HepG2 (cell line): ENCODE measurements around the gene SHROOM1. TPM values are rescaled to one million over a fixed set of nuclear protein-coding genes. Genes with fewer than 3 reads are reported as not detected.
A peak's percentile ranks its signal among the peaks of the same experiment; 100 is the strongest.

ENCODE experiments used
- ATAC-seq: fragments of 200-7000 bp; cut with Tn5 transposase; 3 replicates; pipeline ENCODE4 v1.9.1; 2020; ENCODE audit warnings: mild to moderate bottlenecking, moderate library complexity
- BruUV-seq: library from RNA; stranded (reverse); fragments of 400-500 nt; replicated peaks from 2 replicates; lab custom pipeline; 2021; lab: Mats Ljungman, UMichigan
- CTCF ChIA-PET: fragments of 300-600 bp; formaldehyde crosslinking; extraction: SDS; loops from one replicate; lab custom pipeline; 2021; ENCODE audit warnings: low total read pairs, inconsistent platforms, low intra/inter-chr PET ratio; lab: Yijun Ruan, JAX
- POLR2A ChIA-PET: fragments of 350-600 bp; sonication (Branson Sonifier 250); formaldehyde crosslinking; loops from one replicate; lab custom pipeline; 2020; ENCODE audit warnings: antibody characterized with exemption, inconsistent platforms; lab: Yijun Ruan, JAX
- DNase-seq: peaks from one replicate; pipeline ENCODE4 v3.0.0-alpha.2; 2015; ENCODE audit warnings: low spot score
- FAIRE-seq: peaks from 3 replicates; lab custom pipeline; 2011; peaks lifted over from hg19 to GRCh38; lab: Jason Lieb, UNC
- H2AFZ ChIP-seq: one replicate; pipeline ENCODE4 v1.6.1; 2011; ENCODE audit warnings: low read length, inconsistent platforms
- H3K27ac ChIP-seq: fragments of 300-600 bp; 3 replicates; pipeline ENCODE4 v1.8.0; 2011; ENCODE audit warnings: mixed run types, mild to moderate bottlenecking, mixed read lengths, low read length, inconsistent platforms; ENCODE audit not compliant: insufficient read depth; ENCODE audit errors: extremely low read length
- H3K27me3 ChIP-seq, 2 experiments: fragments of 200-600 bp in 1 of 2; 2 replicates in 1 of 2; 3 replicates in 1 of 2; pipeline versions ENCODE4 v1.6.0 to v1.8.0; 2011; ENCODE audit warnings: low read length in 2 of 2, mild to moderate bottlenecking in 2 of 2, moderate library complexity in 2 of 2, inconsistent platforms in 1 of 2; ENCODE audit not compliant: insufficient read depth in 2 of 2, control insufficient read depth in 1 of 2
- H3K36me3 ChIP-seq, 2 experiments: fragments of 200-600 bp in 1 of 2; replicated peaks in 1 of 2; 2 replicates in 1 of 2; 3 replicates in 1 of 2; pipeline versions ENCODE4 v1.5.1 to v1.8.0; 2011; ENCODE audit warnings: low read length in 2 of 2, inconsistent platforms in 1 of 2; ENCODE audit not compliant: insufficient read depth in 2 of 2, control insufficient read depth in 1 of 2
- H3K4me1 ChIP-seq: 2 replicates; pipeline ENCODE4 v1.5.1; 2012; ENCODE audit warnings: low read length, inconsistent platforms; ENCODE audit not compliant: insufficient read depth
- H3K4me2 ChIP-seq: 2 replicates; pipeline ENCODE4 v1.6.0; 2011; ENCODE audit warnings: low read depth, low read length, inconsistent platforms
- H3K4me3 ChIP-seq, 3 experiments: fragments of 200-600 bp in 1 of 3; sonication (generic), shearing (Covaris generic) in 1 of 3; replicated peaks in 1 of 3; 2 replicates each; pipeline ENCODE4 v1.5.1; 2011 to 2016; ENCODE audit warnings: low read length in 3 of 3, inconsistent platforms in 2 of 3, low read depth in 2 of 3, mild to moderate bottlenecking in 2 of 3, control low read depth in 1 of 3, mixed read lengths in 1 of 3; ENCODE audit not compliant: insufficient read depth in 1 of 3
- H3K79me2 ChIP-seq: one replicate; pipeline ENCODE4 v1.6.1; 2011; ENCODE audit warnings: low read length, inconsistent platforms; ENCODE audit not compliant: insufficient read depth
- H3K9ac ChIP-seq: 2 replicates; pipeline ENCODE4 v1.6.0; 2011; ENCODE audit warnings: mild to moderate bottlenecking, low read depth, low read length, inconsistent platforms; ENCODE audit not compliant: insufficient read depth
- H3K9me3 ChIP-seq: 2 replicates; pipeline ENCODE4 v1.5.1; 2012; ENCODE audit warnings: mild to moderate bottlenecking, low read length
- H4K20me1 ChIP-seq: 2 replicates; pipeline ENCODE4 v1.6.0; 2011; ENCODE audit warnings: inconsistent platforms, mild to moderate bottlenecking, low read length, moderate library complexity; ENCODE audit not compliant: insufficient read depth
- ARID2 ChIP-seq: sonication (generic); formaldehyde crosslinking; IDR thresholded peaks from 2 replicates; pipeline ENCODE4 v1.8.1; 2022; ENCODE audit warnings: mild to moderate bottlenecking, missing genetic modification reagents, borderline replicate concordance
- ARNTL ChIP-seq: sonication (generic); formaldehyde crosslinking; IDR thresholded peaks from 2 replicates; pipeline ENCODE4 v1.4.0; 2020; ENCODE audit warnings: mild to moderate bottlenecking, missing genetic modification reagents
- ELF4 ChIP-seq: sonication (generic); formaldehyde crosslinking; IDR thresholded peaks from 2 replicates; pipeline ENCODE4 v1.5.0; 2020; ENCODE audit warnings: missing genetic modification reagents, mild to moderate bottlenecking, moderate library complexity, borderline replicate concordance
- HMGA1 ChIP-seq: sonication (generic); formaldehyde crosslinking; conservative IDR thresholded peaks from 2 replicates; pipeline ENCODE4 v1.4.0; 2020; ENCODE audit warnings: missing genetic modification reagents
- MIER2 ChIP-seq: IDR thresholded peaks from 2 replicates; pipeline ENCODE4 v1.6.1; 2016; ENCODE audit warnings: missing biosample characterization, missing genetic modification reagents
- MIER3 ChIP-seq: IDR thresholded peaks from 2 replicates; pipeline ENCODE4 v1.6.1; 2016; ENCODE audit warnings: missing compliant biosample characterization, borderline replicate concordance
- NPAS2 ChIP-seq: sonication (generic); formaldehyde crosslinking; IDR thresholded peaks from 2 replicates; pipeline ENCODE4 v1.8.0; 2022; ENCODE audit warnings: mild to moderate bottlenecking, missing genetic modification reagents, borderline replicate concordance
- PAF1 ChIP-seq: IDR thresholded peaks from 2 replicates; pipeline ENCODE4 v1.6.1; 2016; ENCODE audit warnings: missing genetic modification reagents, missing compliant biosample characterization
- SALL2 ChIP-seq: sonication (generic); formaldehyde crosslinking; IDR thresholded peaks from 2 replicates; pipeline ENCODE4 v1.8.1; 2023; ENCODE audit warnings: mild to moderate bottlenecking, missing genetic modification reagents, inconsistent platforms
- SP140L ChIP-seq: sonication (generic); formaldehyde crosslinking; IDR thresholded peaks from 2 replicates; pipeline ENCODE4 v1.4.0; 2020; ENCODE audit warnings: missing genetic modification reagents, borderline replicate concordance
- TMF1 ChIP-seq: sonication (generic); formaldehyde crosslinking; IDR thresholded peaks from 2 replicates; pipeline ENCODE4 v1.8.1; 2022; ENCODE audit warnings: low read depth, missing genetic modification reagents
- ZC3H4 ChIP-seq: sonication (generic); formaldehyde crosslinking; IDR thresholded peaks from 2 replicates; pipeline ENCODE4 v1.4.0; 2020; ENCODE audit warnings: missing genetic modification reagents, borderline replicate concordance
- ZFY ChIP-seq: sonication (generic); formaldehyde crosslinking; IDR thresholded peaks from 2 replicates; pipeline ENCODE4 v1.4.0; 2020; ENCODE audit warnings: missing genetic modification reagents
- ZMAT3 ChIP-seq: sonication (generic); formaldehyde crosslinking; conservative IDR thresholded peaks from 2 replicates; pipeline ENCODE4 v1.7.0; 2021; ENCODE audit warnings: missing genetic modification reagents
- ZNF124 ChIP-seq: sonication (generic); formaldehyde crosslinking; IDR thresholded peaks from 2 replicates; pipeline ENCODE4 v1.4.0; 2020; ENCODE audit warnings: missing genetic modification reagents
- ZNF260 ChIP-seq: sonication (generic); formaldehyde crosslinking; IDR thresholded peaks from 2 replicates; pipeline ENCODE4 v1.4.0; 2020; ENCODE audit warnings: missing genetic modification reagents, low read depth, mild to moderate bottlenecking, borderline replicate concordance
- ZSCAN25 ChIP-seq: sonication (generic); formaldehyde crosslinking; IDR thresholded peaks from 2 replicates; pipeline ENCODE4 v1.8.0; 2022; ENCODE audit warnings: mild to moderate bottlenecking, missing genetic modification reagents
- WGBS: methylation state at CpG from one replicate; pipeline ENCODE4 v1.1.6; 2017; ENCODE audit warnings: low lambda C conversion rate; 5-methylcytosine and 5-hydroxymethylcytosine counted together
- in situ Hi-C: cut with HindIII; loops from 2 replicates; pipeline ENCODE4 v1.10.0; 2017; ENCODE audit warnings: low pct_unique_long_range_greater_than_20kb; ENCODE audit not compliant: extremely low pct_ligation_motif_present
- intact Hi-C: fragments of 100-400 bp; cut with micrococcal nuclease; formaldehyde crosslinking; loops from one replicate; pipeline ENCODE4 v1.10.0; 2022; ENCODE audit not compliant: unreplicated experiment
- polyA plus RNA-seq, 8 experiments: library from polyadenylated mRNA; depleted of rRNA in 3 of 8; stranded (reverse) in 7 of 8; unstranded in 1 of 8; fragments of >200 nt; fragmentation: Illumina TruSeq in 4 of 8; extraction: Trizol in 4 of 8; gene quantifications; 2 replicates each; pipeline versions ENCODE4 v1.2.1 to v1.2.3, GENCODE V29; 2011 to 2016; ENCODE audit warnings: low read depth in 4 of 8, missing spikeins in 1 of 8, mixed read lengths in 1 of 8; ENCODE audit not compliant: insufficient read depth in 1 of 8
- total RNA-seq, 5 experiments: library from RNA; depleted of rRNA; stranded (reverse); fragments of >200 nt; fragmentation: Illumina TruSeq; extraction: Trizol; gene quantifications; 2 replicates each; pipeline ENCODE4 v1.2.3, GENCODE V29; 2016; ENCODE audit warnings: low read depth in 1 of 5
- TF ChIP-seq, protein P1 (sequence below): sonication (generic); formaldehyde crosslinking; IDR thresholded peaks from 2 replicates; pipeline ENCODE4 v1.5.0; 2020; ENCODE audit warnings: mild to moderate bottlenecking, missing genetic modification reagents
- TF ChIP-seq, protein P2 (sequence below): IDR thresholded peaks from 2 replicates; pipeline ENCODE4 v1.6.1; 2016; ENCODE audit warnings: missing compliant biosample characterization, missing genetic modification reagents, borderline replicate concordance
- TF ChIP-seq, protein P3 (sequence below): sonication (generic); formaldehyde crosslinking; IDR thresholded peaks from 2 replicates; pipeline ENCODE4 v1.5.0; 2020; ENCODE audit warnings: missing genetic modification reagents
- TF ChIP-seq, protein P4 (sequence below): sonication (generic); formaldehyde crosslinking; IDR thresholded peaks from 2 replicates; pipeline ENCODE4 v1.8.1; 2023; ENCODE audit warnings: mild to moderate bottlenecking, missing genetic modification reagents
- TF ChIP-seq, protein P5 (sequence below): sonication (generic); formaldehyde crosslinking; IDR thresholded peaks from 2 replicates; pipeline ENCODE4 v1.5.0; 2020; ENCODE audit warnings: missing genetic modification reagents

The SHROOM1 gene
- total and polyA plus RNA-seq, 2 of the 13 experiments (the other 11 are each of a cell fraction or from before 2014, with no cell fraction given): 18.2 to 25.7 TPM

DNA sequence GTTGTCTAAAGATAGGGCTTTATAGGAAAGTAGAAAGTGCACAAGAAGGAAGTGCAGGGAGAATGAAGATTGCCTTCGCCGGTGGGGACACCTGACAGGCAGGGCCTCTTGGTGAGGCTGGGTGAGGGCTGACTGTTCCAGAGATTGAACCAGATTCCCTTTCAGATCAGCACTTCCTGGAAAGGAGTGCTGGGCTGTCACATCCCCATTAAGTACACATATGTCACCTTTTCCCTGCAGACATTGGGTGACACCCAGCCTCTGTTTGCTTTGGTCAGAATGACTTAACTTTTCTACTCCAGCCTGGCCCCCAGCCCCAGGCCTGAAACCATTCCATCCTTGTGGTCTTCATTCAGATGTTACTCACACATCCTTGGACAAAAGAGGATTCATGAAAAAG, 7.4 kb upstream of the SHROOM1 start:
- H3K4me1 ChIP-seq: peaks cover 87% of the 10 kb centered on the region
- H3K4me2 ChIP-seq: peak overlapping the region; percentile 92
- in situ Hi-C loops: no loop called here
- peak overlapping the region; percentile 30 to 68 (median 56) for H3K4me3 ChIP-seq
- H3K36me3 ChIP-seq: no peaks in the 10 kb centered on the region
- H3K9ac ChIP-seq: peak overlapping the region; percentile 88
- WGBS: 4% methylated on average over 2 of the region's 2 CpGs
- no peaks in the 10 kb centered on the region for H4K20me1 ChIP-seq
- H3K27ac ChIP-seq: peak overlapping the region; percentile 98
- FAIRE-seq (peak; percentile 30), DNase-seq (peak; percentile 86), ATAC-seq (peak; percentile 73)
- H2AFZ ChIP-seq: no peak overlapping the region
- H3K9me3 ChIP-seq: no peaks in the 10 kb centered on the region
- no peaks in the 10 kb centered on the region for H3K79me2 ChIP-seq
- POLR2A ChIA-PET: interaction anchor here (0.7 to 4.8 kb wide), 9 partner anchors 12 to 190 kb away, joined by 3 to 43 read pairs (median 4); partner anchors contain the start of genes GDF9 and UQCRQ
- no peaks in the 10 kb centered on the region for H3K27me3 ChIP-seq
- CTCF ChIA-PET: no interaction called here
- intact Hi-C loops: no loop called here
- no TSS peak for BruUV-seq
- TF ChIP-seq, protein P1, sequence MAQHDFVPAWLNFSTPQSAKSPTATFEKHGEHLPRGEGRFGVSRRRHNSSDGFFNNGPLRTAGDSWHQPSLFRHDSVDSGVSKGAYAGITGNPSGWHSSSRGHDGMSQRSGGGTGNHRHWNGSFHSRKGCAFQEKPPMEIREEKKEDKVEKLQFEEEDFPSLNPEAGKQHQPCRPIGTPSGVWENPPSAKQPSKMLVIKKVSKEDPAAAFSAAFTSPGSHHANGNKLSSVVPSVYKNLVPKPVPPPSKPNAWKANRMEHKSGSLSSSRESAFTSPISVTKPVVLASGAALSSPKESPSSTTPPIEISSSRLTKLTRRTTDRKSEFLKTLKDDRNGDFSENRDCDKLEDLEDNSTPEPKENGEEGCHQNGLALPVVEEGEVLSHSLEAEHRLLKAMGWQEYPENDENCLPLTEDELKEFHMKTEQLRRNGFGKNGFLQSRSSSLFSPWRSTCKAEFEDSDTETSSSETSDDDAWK (CRISPR knock-in tag): no peak
- TF ChIP-seq SALL2 (CRISPR knock-in tag): no peak
- no peak for TF ChIP-seq SP140L
- TF ChIP-seq, protein P2, sequence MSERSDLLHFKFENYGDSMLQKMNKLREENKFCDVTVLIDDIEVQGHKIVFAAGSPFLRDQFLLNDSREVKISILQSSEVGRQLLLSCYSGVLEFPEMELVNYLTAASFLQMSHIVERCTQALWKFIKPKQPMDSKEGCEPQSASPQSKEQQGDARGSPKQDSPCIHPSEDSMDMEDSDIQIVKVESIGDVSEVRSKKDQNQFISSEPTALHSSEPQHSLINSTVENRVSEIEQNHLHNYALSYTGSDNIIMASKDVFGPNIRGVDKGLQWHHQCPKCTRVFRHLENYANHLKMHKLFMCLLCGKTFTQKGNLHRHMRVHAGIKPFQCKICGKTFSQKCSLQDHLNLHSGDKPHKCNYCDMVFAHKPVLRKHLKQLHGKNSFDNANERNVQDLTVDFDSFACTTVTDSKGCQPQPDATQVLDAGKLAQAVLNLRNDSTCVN (CRISPR knock-in tag): 0 out of 2 replicates have a peak, but pooled peaks have one; percentile 59
- no peak; the same call in 1 of the 2 replicates for TF ChIP-seq MIER2 (CRISPR knock-in tag)
- TF ChIP-seq NPAS2 (CRISPR knock-in tag): no peak
- TF ChIP-seq ZMAT3 (CRISPR knock-in tag): no peak
- no peak for TF ChIP-seq HMGA1 (CRISPR knock-in tag)
- TF ChIP-seq TMF1 (CRISPR knock-in tag): no peak
- peak; percentile 61; the same call in 1 of the 2 replicates for TF ChIP-seq ZNF124 (CRISPR knock-in tag)
- peak; percentile 87; the same call in 1 of the 2 replicates for TF ChIP-seq MIER3 (CRISPR knock-in tag)
- no peak for TF ChIP-seq ARID2 (CRISPR knock-in tag)
- TF ChIP-seq ZNF260 (CRISPR knock-in tag): no peak
- TF ChIP-seq PAF1 (CRISPR knock-in tag): no peak; the same call in 1 of the 2 replicates
- TF ChIP-seq, protein P3, sequence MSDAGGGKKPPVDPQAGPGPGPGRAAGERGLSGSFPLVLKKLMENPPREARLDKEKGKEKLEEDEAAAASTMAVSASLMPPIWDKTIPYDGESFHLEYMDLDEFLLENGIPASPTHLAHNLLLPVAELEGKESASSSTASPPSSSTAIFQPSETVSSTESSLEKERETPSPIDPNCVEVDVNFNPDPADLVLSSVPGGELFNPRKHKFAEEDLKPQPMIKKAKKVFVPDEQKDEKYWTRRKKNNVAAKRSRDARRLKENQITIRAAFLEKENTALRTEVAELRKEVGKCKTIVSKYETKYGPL: no peak
- TF ChIP-seq ZSCAN25 (CRISPR knock-in tag): no peak
- TF ChIP-seq ELF4 (CRISPR knock-in tag): peak; percentile 85; the same call in 1 of the 2 replicates
- TF ChIP-seq ZFY (CRISPR knock-in tag): peak; percentile 52
- TF ChIP-seq, protein P4, sequence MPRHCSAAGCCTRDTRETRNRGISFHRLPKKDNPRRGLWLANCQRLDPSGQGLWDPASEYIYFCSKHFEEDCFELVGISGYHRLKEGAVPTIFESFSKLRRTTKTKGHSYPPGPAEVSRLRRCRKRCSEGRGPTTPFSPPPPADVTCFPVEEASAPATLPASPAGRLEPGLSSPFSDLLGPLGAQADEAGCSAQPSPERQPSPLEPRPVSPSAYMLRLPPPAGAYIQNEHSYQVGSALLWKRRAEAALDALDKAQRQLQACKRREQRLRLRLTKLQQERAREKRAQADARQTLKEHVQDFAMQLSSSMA (CRISPR knock-in tag): no peak
- TF ChIP-seq, protein P5, sequence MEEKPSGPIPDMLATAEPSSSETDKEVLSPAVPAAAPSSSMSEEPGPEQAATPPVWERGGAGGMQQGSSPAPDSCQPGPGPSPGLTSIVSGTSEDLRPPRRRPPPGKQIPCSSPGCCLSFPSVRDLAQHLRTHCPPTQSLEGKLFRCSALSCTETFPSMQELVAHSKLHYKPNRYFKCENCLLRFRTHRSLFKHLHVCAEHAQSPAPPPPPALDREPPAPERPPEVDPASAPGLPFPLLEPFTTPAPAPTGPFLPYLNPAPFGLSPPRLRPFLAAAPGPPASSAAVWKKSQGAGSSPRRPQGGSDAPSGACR (CRISPR knock-in tag): no peak
- no peak for TF ChIP-seq ARNTL (CRISPR knock-in tag)
- no peak; the same call in 1 of the 2 replicates for TF ChIP-seq ZC3H4 (CRISPR knock-in tag)
